ENCODE measurements around the gene LRGUK.

DNA sequence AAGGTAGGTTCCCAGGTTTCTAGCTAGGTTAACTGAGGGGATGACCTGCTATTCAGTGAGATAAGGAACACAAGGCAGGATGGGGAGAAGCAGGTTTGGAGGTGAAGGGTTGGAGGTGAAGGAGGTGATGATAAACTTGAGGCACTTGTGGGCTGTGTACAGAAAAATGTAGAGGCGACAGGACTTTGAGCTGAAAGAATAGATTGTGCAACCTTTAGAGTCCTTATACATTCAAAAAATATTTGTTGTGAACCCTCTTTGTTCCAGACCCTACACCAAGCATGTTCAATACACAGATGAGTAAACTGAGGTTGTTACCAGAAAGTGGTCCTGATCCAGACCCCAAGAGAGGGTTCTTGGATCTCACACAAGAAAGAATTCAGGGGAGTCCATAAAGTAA lies 45.4 kb upstream of the LRGUK start:
- TF ChIP-seq, protein P1, sequence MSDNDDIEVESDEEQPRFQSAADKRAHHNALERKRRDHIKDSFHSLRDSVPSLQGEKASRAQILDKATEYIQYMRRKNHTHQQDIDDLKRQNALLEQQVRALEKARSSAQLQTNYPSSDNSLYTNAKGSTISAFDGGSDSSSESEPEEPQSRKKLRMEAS (CRISPR knock-in tag; IDR thresholded peaks at IDR 0.05) = no peak
- TF ChIP-seq, protein P2, sequence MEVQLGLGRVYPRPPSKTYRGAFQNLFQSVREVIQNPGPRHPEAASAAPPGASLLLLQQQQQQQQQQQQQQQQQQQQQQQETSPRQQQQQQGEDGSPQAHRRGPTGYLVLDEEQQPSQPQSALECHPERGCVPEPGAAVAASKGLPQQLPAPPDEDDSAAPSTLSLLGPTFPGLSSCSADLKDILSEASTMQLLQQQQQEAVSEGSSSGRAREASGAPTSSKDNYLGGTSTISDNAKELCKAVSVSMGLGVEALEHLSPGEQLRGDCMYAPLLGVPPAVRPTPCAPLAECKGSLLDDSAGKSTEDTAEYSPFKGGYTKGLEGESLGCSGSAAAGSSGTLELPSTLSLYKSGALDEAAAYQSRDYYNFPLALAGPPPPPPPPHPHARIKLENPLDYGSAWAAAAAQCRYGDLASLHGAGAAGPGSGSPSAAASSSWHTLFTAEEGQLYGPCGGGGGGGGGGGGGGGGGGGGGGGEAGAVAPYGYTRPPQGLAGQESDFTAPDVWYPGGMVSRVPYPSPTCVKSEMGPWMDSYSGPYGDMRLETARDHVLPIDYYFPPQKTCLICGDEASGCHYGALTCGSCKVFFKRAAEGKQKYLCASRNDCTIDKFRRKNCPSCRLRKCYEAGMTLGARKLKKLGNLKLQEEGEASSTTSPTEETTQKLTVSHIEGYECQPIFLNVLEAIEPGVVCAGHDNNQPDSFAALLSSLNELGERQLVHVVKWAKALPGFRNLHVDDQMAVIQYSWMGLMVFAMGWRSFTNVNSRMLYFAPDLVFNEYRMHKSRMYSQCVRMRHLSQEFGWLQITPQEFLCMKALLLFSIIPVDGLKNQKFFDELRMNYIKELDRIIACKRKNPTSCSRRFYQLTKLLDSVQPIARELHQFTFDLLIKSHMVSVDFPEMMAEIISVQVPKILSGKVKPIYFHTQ (CRISPR knock-in tag; IDR thresholded peaks at IDR 0.05) = no peak
- TF ChIP-seq, protein P3, sequence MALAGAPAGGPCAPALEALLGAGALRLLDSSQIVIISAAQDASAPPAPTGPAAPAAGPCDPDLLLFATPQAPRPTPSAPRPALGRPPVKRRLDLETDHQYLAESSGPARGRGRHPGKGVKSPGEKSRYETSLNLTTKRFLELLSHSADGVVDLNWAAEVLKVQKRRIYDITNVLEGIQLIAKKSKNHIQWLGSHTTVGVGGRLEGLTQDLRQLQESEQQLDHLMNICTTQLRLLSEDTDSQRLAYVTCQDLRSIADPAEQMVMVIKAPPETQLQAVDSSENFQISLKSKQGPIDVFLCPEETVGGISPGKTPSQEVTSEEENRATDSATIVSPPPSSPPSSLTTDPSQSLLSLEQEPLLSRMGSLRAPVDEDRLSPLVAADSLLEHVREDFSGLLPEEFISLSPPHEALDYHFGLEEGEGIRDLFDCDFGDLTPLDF (CRISPR knock-in tag; IDR thresholded peaks at IDR 0.05) = no peak
- TF ChIP-seq FOXJ3 (CRISPR knock-in tag; IDR thresholded peaks at IDR 0.05; ENCODE audit: borderline replicate concordance) = no peak
- TF ChIP-seq, protein P4, sequence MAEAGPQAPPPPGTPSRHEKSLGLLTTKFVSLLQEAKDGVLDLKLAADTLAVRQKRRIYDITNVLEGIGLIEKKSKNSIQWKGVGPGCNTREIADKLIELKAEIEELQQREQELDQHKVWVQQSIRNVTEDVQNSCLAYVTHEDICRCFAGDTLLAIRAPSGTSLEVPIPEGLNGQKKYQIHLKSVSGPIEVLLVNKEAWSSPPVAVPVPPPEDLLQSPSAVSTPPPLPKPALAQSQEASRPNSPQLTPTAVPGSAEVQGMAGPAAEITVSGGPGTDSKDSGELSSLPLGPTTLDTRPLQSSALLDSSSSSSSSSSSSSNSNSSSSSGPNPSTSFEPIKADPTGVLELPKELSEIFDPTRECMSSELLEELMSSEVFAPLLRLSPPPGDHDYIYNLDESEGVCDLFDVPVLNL (CRISPR knock-in tag; IDR thresholded peaks at IDR 0.05; ENCODE audit: borderline replicate concordance, low read depth) = no peak
- TF ChIP-seq, protein P5, sequence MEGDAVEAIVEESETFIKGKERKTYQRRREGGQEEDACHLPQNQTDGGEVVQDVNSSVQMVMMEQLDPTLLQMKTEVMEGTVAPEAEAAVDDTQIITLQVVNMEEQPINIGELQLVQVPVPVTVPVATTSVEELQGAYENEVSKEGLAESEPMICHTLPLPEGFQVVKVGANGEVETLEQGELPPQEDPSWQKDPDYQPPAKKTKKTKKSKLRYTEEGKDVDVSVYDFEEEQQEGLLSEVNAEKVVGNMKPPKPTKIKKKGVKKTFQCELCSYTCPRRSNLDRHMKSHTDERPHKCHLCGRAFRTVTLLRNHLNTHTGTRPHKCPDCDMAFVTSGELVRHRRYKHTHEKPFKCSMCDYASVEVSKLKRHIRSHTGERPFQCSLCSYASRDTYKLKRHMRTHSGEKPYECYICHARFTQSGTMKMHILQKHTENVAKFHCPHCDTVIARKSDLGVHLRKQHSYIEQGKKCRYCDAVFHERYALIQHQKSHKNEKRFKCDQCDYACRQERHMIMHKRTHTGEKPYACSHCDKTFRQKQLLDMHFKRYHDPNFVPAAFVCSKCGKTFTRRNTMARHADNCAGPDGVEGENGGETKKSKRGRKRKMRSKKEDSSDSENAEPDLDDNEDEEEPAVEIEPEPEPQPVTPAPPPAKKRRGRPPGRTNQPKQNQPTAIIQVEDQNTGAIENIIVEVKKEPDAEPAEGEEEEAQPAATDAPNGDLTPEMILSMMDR (IDR thresholded peaks at IDR 0.05) = no peak
